Limb (tissue), 2 donors: ENCODE measurements around the gene PDK1.
A peak's percentile ranks its signal among the peaks of the same experiment; 100 is the strongest.
"Not testable (repeated sequence)": the region's sequence is repeated elsewhere in the genome, so short reads cannot be mapped to it uniquely, and the experiment has no call there.

Experiments used
- DNase-seq, 2 donors: peaks; one replicate each; pipeline ENCODE4 v3.0.0-alpha.2; 2016; ENCODE audit errors: extremely low spot score in 2 of 2

The PDK1 gene

GRCh38 chr2:172555522-172556283, at the start of gene PDK1:
Gene PDK1 (plus strand): TSS chr2:172556090. CDS start chr2:172556151, 61 bp downstream.
- DNase-seq: peak; percentile 91 to 95

DNA sequence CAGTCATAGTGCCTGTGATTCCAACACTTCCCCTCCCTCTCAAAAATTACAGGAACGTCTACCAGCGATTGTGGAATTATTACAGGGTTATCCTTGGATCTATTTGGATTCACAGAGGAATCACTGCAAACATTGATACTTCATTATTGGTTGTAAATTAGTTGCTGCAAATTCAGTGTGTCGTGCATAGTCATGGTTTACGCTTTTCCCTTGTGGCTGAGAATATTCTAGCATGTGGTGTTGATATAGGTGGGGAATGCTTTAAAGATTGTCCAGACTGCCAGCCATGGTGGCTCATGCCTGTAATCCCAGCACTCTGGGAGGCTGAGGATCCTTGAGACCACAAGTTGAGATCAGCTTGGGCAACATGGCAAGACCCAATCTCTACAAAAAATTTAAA, 48.7 kb upstream of the PDK1 start:
- no peak for DNase-seq

GRCh38 chr2:172510088-172510487, 45.8 kb upstream of the PDK1 start:
- DNase-seq: no peak

DNA sequence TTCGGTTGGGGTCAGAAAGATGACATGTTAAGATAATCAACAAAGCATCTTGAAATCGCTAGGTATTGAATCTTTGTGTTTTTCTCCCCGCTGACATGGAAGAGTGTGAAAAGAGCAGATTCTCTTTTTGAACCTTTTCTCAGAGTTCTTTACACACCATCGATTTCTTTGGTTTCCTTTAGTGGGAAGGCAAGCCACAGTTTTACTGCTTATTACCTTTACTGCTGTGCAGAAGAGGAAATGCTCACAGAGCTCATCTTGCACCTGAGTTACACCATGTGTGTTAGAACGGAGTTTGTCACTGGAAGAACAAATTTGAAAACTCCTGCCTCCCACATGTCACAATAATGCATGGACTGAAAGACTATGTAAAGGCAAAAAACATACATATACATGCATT, 45.3 kb upstream of the PDK1 start:
- DNase-seq: no peak

- no peak for DNase-seq
Observed at GRCh38 chr2:172512810-172513523, 42.9 kb upstream of the PDK1 start.

- no peak for DNase-seq
Observed at GRCh38 chr2:172513524-172513900, 42.4 kb upstream of the PDK1 start.

DNA sequence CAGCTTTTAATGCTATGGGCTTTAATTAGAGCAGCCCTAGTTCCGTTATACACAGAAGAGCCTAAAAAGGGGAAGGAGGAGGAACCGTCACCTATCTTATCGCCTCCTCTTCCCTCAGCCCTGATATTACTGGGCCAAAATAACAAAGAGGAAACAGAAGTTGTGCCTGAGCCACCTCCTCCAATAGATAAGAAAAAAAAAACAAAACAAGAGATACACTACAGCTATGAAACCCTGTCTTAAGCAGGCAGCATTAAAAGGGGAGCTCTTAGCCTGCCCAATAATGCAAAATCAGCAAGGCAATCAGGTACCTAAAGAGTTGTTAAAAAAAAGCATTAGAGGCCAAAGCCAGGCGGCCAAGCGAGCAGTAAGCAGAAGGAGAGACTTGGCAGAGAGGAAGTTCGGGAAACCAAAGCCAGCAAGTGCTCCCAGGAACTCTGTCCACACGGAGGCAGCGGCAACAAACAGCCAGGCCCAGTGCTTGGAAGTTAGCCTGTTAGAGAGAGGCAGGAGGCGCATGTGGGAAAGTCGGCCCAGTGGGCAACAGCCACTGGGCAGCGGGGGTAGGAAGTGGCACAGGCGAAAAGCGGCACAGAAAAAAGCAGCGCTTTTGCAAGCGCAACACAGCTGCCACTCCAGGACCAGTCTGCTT, 41.8 kb upstream of the PDK1 start:
- DNase-seq: no peak

DNA sequence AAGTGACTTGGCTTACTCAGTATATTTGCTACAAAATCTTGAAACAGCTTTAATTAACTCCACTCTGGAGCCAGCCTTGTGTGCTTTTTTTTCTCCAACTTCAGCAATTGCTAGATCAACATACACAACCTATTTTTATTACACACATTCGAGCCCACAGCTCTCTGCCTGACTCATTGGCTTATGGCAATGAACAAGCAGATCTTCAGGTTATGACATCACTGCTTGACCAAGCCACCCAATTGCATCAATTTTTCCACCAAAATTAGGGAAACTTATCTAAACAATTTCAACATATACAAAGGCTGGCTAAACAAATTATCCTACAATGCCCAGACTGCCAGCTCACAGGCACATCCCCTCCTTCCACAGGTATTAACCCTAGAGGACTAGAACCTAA, 39.6 kb upstream of the PDK1 start:
- no peak for DNase-seq

DNA sequence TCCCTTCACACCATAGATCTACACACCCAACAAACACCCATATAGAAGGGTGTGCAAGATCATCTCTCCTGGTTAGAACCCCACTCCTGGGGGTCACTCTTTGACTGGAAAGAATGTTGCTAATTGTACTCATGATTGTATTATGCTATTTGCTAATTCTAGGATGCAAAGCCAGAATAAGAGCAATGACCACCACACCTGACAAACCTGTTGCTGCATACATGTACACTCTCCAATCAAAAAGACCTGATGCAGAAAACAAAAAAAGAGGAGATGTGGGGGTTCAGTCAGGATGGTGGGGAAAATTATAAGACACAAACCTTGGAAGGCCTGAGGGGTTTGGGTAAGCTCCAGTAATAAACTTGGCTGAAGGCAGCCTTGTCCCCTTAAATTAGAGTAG, 36.9 kb upstream of the PDK1 start:
- no peak for DNase-seq

- no peak for DNase-seq
Observed at GRCh38 chr2:172525601-172526000, 30.3 kb upstream of the PDK1 start.

DNA sequence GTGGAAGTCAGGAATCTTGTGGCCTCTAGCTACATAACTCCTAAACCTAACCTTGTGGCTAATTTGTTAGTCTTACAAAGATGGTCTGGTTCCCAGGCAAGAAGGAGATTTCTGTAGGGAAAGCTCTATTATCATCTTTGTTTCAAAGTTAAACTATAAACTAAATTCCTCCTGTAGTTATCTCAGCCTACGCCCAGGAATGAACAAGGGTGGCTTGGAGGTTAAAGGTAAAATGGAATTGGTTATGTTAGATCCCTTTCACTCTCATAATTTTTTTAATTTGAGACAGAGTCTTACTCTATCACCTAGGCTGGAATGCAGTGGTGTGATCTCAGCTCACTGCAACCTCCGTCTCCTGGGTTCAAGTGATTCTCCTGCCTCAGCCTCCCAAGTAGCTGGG, 24.6 kb upstream of the PDK1 start:
- no peak for DNase-seq

- not testable (repeated sequence) for DNase-seq
Observed at GRCh38 chr2:172532461-172532860, 23.4 kb upstream of the PDK1 start.

DNA sequence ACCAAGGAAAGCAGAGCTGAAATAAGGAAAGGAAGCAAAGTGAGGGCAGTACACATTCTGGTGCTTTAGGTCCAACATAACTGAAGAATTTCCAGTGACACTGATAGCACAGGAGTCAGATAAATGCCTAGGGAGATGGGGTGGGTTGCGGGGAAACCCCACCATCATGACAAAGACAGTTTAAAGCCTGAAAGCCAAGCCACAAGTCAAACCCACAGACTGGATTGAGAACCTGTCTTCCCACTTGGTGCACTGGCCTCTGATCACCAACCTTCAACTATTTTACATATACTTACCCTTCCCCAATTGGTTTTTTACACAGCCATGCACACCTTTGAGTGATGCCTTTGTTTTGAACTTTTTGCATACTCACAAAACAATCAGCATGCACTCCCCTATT, 22.2 kb upstream of the PDK1 start:
- no peak for DNase-seq

DNA sequence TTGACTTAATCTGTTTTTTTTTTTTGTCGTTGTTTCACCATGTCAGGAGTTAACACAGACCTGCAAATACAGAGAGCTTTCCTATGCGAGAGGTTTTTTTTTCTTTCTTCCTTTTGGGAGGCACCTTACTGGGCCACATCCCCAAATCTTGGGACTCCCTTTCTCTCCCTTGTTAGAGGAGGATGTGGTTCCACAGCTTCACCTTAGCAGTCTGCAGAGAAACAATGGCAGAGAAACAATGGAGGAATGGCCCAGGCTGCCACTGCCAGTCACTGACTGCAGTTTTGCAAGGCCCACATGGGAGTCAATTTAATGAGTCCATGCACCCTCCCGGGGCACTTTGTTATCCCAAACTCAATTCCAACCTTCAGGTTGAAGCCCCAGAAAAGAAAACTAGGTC, 20.8 kb upstream of the PDK1 start:
- DNase-seq: no peak

- not testable (repeated sequence) for DNase-seq
Observed at GRCh38 chr2:172537851-172538250, 18.0 kb upstream of the PDK1 start.

GRCh38 chr2:172539767-172540166, 16.1 kb upstream of the PDK1 start:
- no peak for DNase-seq

DNA sequence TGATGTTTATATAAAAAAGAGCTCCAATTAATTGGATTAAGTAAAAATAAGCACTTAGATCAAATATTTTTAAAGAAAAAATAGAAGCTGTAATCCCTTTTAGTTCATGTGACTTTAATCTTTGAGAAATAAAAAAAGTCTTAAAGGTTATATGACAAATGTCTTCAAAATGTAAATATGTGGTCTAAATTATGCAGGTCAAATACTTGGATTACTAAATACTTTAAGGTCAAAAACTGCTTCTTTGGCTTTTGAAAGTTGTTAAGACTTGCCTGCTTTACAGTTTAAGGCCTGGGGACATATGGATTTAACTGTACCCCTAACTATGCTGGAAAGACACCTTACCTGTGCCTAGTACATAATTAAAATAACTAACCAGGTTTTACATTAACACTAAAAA, 15.5 kb upstream of the PDK1 start:
- no peak for DNase-seq

DNA sequence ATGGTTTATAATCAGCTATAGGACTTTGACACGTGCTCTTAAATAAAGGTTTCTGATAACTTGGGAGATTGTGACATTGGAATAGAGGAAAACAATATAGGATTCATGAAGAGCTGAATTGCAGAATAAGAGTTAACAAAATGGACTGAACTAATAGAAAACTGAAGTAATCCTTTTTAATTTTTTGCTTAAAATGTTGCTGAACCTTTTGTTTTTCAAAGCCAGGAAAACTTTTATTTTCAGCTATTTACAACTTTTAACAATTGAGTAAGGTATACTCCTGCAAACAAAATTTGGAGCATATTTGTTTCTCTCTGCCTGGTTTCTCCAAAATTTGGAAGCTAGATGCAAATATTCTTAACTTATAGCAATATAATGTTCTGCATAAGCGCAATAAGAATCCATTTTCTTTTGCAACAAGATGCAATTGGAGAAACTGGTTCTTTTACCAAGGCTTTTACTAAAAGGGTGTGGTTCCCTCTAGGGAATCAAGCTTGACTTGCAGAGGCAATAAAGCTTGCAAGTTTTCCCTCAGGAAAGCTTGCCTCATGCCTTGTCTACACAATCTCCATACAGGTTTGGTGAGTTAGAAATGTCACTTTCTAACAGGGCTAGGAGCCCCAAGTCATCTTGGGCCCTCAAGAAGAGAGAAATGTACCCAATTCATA, 10.3 kb upstream of the PDK1 start:
- no peak for DNase-seq

- no peak for DNase-seq
Observed at GRCh38 chr2:172549131-172549530, 6.8 kb upstream of the PDK1 start.

DNA sequence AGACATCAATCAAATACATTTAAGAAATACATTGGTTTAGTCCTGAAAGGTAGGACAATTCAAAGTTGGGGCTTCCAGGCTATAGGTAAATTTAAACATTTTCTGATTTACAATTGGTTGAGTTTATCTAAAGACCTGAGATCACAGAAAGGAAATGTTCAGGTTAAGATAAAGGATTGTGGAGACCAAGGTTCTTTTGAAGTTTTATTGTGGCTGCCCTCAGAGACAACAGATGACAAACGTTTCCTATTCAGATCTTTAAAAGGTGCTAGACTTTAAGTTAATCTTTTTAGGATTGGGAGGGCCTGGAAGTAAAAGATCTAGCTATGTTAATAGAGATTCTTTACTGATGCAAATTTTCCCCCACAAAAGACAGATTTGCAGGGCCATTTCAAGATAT, 6.1 kb upstream of the PDK1 start:
- not testable (repeated sequence) for DNase-seq

DNA sequence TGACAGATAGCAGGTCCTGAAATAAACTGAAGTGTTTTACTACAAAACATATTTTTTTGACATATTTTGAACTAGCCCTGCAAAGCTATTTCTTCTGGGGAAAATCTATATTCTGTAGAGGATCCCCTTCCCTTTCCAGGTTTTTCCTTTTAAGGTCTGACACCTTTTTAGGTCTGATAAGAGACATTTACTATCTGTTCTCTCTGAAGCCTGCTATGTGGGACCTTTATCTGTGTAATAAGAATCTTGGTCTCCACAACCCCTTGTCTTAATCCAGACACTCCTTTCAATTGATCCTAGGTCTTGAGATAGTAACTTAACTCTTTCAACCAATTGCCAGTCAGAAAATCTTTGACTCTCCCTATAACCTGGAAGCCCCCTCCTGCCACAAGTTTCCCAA, 5.5 kb upstream of the PDK1 start:
- DNase-seq: no peak

DNA sequence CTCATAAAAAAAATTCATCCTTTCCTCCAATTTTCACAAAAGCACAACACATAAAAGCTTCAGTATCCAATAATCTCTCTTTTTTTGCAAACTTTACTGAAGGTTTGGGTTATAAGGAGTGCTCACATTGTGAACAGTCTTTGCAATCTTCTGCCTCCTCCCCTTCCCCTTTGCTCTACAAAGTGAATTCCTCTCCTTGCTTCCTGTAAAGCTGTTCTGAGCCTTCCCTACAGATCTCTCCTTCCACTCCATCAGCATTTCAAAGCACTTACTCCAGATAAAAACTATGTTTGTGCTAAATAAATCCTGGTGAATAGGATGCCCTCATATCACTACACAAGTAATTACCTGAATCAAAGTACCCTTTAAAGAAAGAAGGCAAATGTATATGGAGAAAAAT, 4.6 kb upstream of the PDK1 start:
- DNase-seq: no peak
